Astrocyte of the cerebellum (primary cell): Measurements from ENCODE around the gene SGIP1.
"Not testable (repeated sequence)": the region's sequence is repeated elsewhere in the genome, so short reads cannot be mapped to it uniquely, and the experiment has no call there.

Source experiments
- DNase-seq: peaks from one replicate; pipeline ENCODE4 v3.0.0-alpha.2; 2011; ENCODE audit warnings: low read depth
- H3K4me3 ChIP-seq: 2 replicates; pipeline ENCODE4 v1.5.1; 2011; ENCODE audit warnings: mild to moderate bottlenecking, low read depth, low read length, moderate library complexity
- in situ Hi-C: cut with HindIII; loops from 2 replicates; pipeline ENCODE4 v1.10.0; 2017; ENCODE audit warnings: low sequenced_read_pairs
- TF ChIP-seq, protein P1 (sequence below): IDR thresholded peaks from 2 replicates; pipeline ENCODE4 v1.5.1; 2012; ENCODE audit warnings: low read length, low read depth, moderate library complexity, mild to moderate bottlenecking; ENCODE audit errors: missing control alignments

The SGIP1 gene

DNA sequence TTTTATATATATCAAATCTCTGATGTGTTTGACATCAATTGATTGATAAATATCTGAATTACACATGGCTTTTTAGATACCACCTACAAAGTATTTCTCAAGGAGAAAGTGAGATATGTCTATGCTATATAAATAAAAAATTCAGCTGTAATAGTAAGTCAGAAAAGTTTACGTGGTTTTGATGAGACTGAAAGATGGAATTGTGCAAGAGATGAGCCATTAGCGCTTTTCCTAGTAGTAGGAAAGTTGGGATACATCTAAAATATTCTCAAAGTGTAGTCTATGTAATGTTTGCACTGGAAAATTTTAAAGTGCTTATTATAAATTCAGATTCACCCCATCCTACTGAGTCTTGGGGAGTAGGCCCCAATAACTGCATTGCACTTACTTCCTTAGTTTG, 49.1 kb downstream of the SGIP1 start:
- no peak for DNase-seq
- TF ChIP-seq, protein P1, sequence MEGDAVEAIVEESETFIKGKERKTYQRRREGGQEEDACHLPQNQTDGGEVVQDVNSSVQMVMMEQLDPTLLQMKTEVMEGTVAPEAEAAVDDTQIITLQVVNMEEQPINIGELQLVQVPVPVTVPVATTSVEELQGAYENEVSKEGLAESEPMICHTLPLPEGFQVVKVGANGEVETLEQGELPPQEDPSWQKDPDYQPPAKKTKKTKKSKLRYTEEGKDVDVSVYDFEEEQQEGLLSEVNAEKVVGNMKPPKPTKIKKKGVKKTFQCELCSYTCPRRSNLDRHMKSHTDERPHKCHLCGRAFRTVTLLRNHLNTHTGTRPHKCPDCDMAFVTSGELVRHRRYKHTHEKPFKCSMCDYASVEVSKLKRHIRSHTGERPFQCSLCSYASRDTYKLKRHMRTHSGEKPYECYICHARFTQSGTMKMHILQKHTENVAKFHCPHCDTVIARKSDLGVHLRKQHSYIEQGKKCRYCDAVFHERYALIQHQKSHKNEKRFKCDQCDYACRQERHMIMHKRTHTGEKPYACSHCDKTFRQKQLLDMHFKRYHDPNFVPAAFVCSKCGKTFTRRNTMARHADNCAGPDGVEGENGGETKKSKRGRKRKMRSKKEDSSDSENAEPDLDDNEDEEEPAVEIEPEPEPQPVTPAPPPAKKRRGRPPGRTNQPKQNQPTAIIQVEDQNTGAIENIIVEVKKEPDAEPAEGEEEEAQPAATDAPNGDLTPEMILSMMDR: no peak
- in situ Hi-C loops: no loop called here
- H3K4me3 ChIP-seq: no peak overlapping the region

DNA sequence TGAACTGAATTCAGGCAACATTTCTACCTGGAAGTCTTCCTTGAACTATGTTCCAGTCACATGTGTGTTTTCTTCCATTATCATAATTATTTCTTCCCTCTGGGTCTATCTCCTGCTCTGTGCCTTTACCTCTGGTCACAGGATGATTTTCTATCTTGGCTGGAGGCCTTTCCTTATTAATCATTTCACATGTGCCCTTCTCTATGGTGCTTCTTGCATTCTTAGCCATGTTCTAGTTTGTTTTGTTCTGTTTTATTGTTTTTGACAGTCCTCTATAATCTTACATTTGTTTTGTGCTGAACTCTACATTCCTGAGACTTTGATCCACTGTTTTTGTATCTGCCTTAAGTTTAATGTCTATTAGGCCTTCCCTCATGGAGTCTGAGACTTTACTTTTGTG, 51.0 kb downstream of the SGIP1 start:
- no peak overlapping the region for H3K4me3 ChIP-seq
- DNase-seq: no peak
- TF ChIP-seq, protein P1: no peak
- in situ Hi-C loops: no loop called here

DNA sequence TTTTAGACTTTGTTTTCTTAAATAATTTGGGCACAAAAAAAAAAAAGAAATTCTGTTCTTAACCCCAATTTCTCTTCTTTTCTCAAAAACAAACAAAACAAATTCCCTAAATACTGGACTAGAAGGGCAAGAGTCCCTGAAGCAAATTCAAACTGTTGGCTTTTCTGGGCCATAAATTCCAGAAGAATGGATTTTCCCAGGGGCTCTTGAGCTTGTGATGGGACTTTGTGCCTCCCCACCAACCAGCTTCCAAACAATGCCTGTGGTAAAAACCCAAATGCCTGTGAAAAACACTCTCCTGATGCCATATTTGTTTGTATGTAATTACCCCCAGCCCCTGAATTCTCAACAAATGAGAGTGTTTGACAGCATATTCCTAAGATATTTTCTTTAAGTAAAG, 55.4 kb downstream of the SGIP1 start:
- in situ Hi-C loops: no loop called here
- no peak overlapping the region for H3K4me3 ChIP-seq
- TF ChIP-seq, protein P1: no peak
- DNase-seq: no peak

DNA sequence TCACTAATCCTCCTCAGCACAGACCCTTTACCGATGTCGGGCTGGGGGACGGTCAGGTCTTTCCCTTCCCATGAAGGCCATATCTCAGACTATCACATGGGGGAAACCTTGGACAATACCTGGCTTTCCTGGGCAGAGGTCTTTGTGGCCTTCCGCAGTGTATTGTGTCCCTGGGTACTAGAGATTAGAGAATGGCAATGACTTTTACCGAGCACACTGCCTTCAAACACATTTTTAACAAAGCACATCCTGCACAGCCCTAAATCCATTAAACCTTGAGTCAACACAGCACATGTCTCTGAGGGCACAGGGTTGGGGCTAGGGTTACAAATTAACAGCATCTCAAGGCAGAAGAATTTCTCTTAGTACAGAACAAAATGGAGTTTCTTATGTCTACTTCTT, 58.2 kb downstream of the SGIP1 start:
- in situ Hi-C loops, H3K4me3 ChIP-seq, DNase-seq: not testable (repeated sequence)

DNA sequence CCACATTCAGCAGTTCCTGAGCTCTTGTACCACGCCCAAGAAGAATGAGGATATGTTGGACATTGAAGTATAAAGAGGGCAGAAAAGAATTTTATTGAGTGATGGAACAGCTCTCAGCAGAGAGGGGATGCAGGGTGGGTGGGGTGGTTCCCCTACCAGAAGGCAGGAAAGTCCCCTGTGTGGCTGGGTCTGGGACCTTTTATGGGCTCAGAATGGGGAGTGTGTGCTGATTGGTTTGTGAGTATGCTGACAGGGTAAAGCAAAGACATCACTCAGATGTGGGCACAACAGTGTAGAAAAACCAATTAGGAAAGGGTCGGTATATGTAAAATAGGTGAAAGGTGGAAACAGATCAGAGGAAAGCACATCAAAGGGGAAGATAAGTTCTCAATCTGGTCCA, 62.2 kb downstream of the SGIP1 start:
- in situ Hi-C loops: no loop called here
- TF ChIP-seq, protein P1: no peak

DNA sequence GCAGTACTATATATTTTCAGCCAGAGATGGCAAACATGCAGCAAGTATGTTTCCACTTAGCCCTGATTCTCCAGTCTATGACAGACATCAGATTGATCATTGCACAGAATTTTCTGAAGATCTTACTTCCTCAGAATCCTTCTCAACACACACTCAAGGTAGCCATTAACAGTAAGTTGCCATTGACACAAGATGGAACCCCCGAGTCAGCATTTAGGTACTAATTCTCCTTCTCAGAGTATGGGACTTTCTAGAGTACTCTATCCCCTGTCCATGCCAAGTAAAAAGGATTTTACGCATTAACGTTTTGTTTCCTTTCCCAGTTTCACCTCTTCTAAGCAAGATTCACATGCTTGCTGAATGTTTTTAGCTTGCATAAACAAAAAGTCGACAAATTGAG, 63.5 kb downstream of the SGIP1 start:
- in situ Hi-C loops: no loop called here

More for the DNA sequence above, 62.2 kb downstream of the SGIP1 start:
- H3K4me3 ChIP-seq: no peak overlapping the region
- DNase-seq: no peak

DNA sequence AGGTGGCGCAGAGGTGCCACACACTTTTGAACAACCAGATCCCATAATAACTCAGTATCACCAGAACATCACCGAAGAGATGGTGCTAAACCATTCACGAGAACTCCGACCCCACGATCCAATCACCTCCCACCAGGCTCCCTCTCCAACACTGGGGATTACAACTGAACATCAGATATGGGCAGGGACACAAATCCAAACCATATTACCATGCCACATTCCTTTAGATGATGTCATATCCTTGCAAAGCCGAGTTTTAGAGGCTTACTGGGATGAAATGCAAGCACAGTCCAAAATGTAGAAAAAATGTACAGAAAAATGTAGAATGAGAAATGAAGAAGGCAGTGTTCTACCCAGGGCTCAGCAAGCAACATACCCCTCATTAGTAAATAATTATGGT, 64.7 kb downstream of the SGIP1 start:
- TF ChIP-seq, protein P1: no peak
- no peak overlapping the region for H3K4me3 ChIP-seq
- peak; percentile 32 for DNase-seq
- in situ Hi-C loops: no loop called here

More for the DNA sequence above, 63.5 kb downstream of the SGIP1 start:
- no peak overlapping the region for H3K4me3 ChIP-seq
- TF ChIP-seq, protein P1: no peak
- no peak for DNase-seq
